NCI-H748 (cell line): Measurements from ENCODE around the gene CDH4.
A peak's percentile ranks its signal among the peaks of the same experiment; 100 is the strongest.

ENCODE experiments used
- DNase-seq: peaks from one replicate; lab custom pipeline; 2025; ENCODE audit not compliant: unreplicated experiment; lab: John Stamatoyannopoulos, UW

CDH4 gene

GRCh38 chr20:61619751-61620150, 367.7 kb downstream of the CDH4 start:
- no peak for DNase-seq

- no peak for DNase-seq
Observed at GRCh38 chr20:61620174-61620573, 368.1 kb downstream of the CDH4 start.

GRCh38 chr20:61621035-61621730, 369.1 kb downstream of the CDH4 start:
- no peak for DNase-seq

- DNase-seq, result no peak
Observed at GRCh38 chr20:61621852-61622251, 369.8 kb downstream of the CDH4 start.

GRCh38 chr20:61623451-61623850, 371.4 kb downstream of the CDH4 start:
- DNase-seq, result no peak

- DNase-seq, result no peak
Observed at GRCh38 chr20:61625246-61625645, 373.2 kb downstream of the CDH4 start.

GRCh38 chr20:61626412-61626811, 374.4 kb downstream of the CDH4 start:
- no peak for DNase-seq

- no peak for DNase-seq
Observed at GRCh38 chr20:61627791-61628415, 375.8 kb downstream of the CDH4 start.

GRCh38 chr20:61628480-61628879, 376.4 kb downstream of the CDH4 start:
- no peak for DNase-seq

- peak; percentile 42 for DNase-seq
Observed at GRCh38 chr20:61628901-61629601, 377.0 kb downstream of the CDH4 start.

- DNase-seq, result no peak
Observed at GRCh38 chr20:61629602-61630390, 377.7 kb downstream of the CDH4 start.

GRCh38 chr20:61630391-61630650, 378.3 kb downstream of the CDH4 start:
- no peak for DNase-seq

- no peak for DNase-seq
Observed at GRCh38 chr20:61630816-61631215, 378.8 kb downstream of the CDH4 start.

- peak; percentile 41 for DNase-seq
Observed at GRCh38 chr20:61631751-61632150, 379.7 kb downstream of the CDH4 start.

- no peak for DNase-seq
Observed at GRCh38 chr20:61633004-61633403, 380.9 kb downstream of the CDH4 start.

- DNase-seq, result no peak
Observed at GRCh38 chr20:61634376-61635145, 382.5 kb downstream of the CDH4 start.

- DNase-seq, result no peak
Observed at GRCh38 chr20:61635721-61636455, 383.8 kb downstream of the CDH4 start.

- DNase-seq, result no peak
Observed at GRCh38 chr20:61636531-61637116, 384.6 kb downstream of the CDH4 start.

- no peak for DNase-seq
Observed at GRCh38 chr20:61638802-61639585, 386.9 kb downstream of the CDH4 start.
